Keratinocyte (primary cell): ENCODE results near the gene CMSS1. TPM values are rescaled to one million over a fixed set of nuclear protein-coding genes. Genes with fewer than 3 reads are reported as not detected.

Source experiments
- DNase-seq: peaks from one replicate; pipeline ENCODE4 v3.0.0-alpha.2; 2011; ENCODE audit warnings: low read depth, missing footprints, low spot score
- FAIRE-seq: peaks from 2 replicates; lab custom pipeline; 2011; peaks lifted over from hg19 to GRCh38; lab: Jason Lieb, UNC
- H2AFZ ChIP-seq: 2 replicates; pipeline ENCODE4 v1.6.0; 2012; ENCODE audit warnings: low read length, control low read depth, inconsistent platforms; ENCODE audit not compliant: control insufficient read depth
- H3K27ac ChIP-seq: 2 replicates; pipeline ENCODE4 v1.5.1; 2011; ENCODE audit warnings: low read length; ENCODE audit not compliant: control insufficient read depth, insufficient read depth
- H3K27me3 ChIP-seq: 3 replicates; pipeline ENCODE4 v1.6.0; 2011; ENCODE audit warnings: low read length; ENCODE audit not compliant: control insufficient read depth, insufficient read depth; ENCODE audit errors: extremely low read depth
- H3K36me3 ChIP-seq, 2 experiments: 2 replicates in 1 of 2; 3 replicates in 1 of 2; pipeline ENCODE4 v1.5.1; 2011; ENCODE audit warnings: low read length in 2 of 2, mild to moderate bottlenecking in 1 of 2; ENCODE audit not compliant: control insufficient read depth in 2 of 2, insufficient read depth in 2 of 2; ENCODE audit errors: extremely low read depth in 1 of 2
- H3K4me1 ChIP-seq: 3 replicates; pipeline ENCODE4 v1.5.1; 2011; ENCODE audit warnings: low read length; ENCODE audit not compliant: control insufficient read depth, insufficient read depth; ENCODE audit errors: extremely low read depth
- H3K4me2 ChIP-seq: 3 replicates; pipeline ENCODE4 v1.6.0; 2011; ENCODE audit warnings: low read depth, low read length; ENCODE audit not compliant: control insufficient read depth, insufficient read depth; ENCODE audit errors: extremely low read depth
- H3K4me3 ChIP-seq, 3 experiments: fragments of 200-600 bp in 1 of 3; sonication (generic) in 1 of 3; 2 replicates in 2 of 3; 3 replicates in 1 of 3; pipeline ENCODE4 v1.5.1; 2011 to 2016; ENCODE audit warnings: low read length in 3 of 3, mild to moderate bottlenecking in 3 of 3, control low read depth in 2 of 3, inconsistent platforms in 1 of 3, low read depth in 1 of 3, mixed read lengths in 1 of 3, mixed run types in 1 of 3, moderate library complexity in 1 of 3; ENCODE audit not compliant: control insufficient read depth in 2 of 3, insufficient read depth in 2 of 3; ENCODE audit errors: extremely low read depth in 1 of 3
- H3K79me2 ChIP-seq: 2 replicates; pipeline ENCODE4 v1.6.0; 2012; ENCODE audit warnings: low read length; ENCODE audit not compliant: control insufficient read depth, insufficient read depth
- H3K9ac ChIP-seq: 3 replicates; pipeline ENCODE4 v1.6.0; 2011; ENCODE audit warnings: low read length; ENCODE audit not compliant: control insufficient read depth, insufficient read depth; ENCODE audit errors: extremely low read depth
- H3K9me1 ChIP-seq: 3 replicates; pipeline ENCODE4 v1.6.0; 2011; ENCODE audit warnings: low read length; ENCODE audit not compliant: control insufficient read depth, insufficient read depth; ENCODE audit errors: extremely low read depth
- H3K9me3 ChIP-seq: 2 replicates; pipeline ENCODE4 v1.5.1; 2012; ENCODE audit warnings: low read depth, low read length; ENCODE audit not compliant: control insufficient read depth
- H4K20me1 ChIP-seq: 3 replicates; pipeline ENCODE4 v1.6.0; 2011; ENCODE audit warnings: low read length; ENCODE audit not compliant: control insufficient read depth, insufficient read depth; ENCODE audit errors: extremely low read depth
- EZH2 ChIP-seq: IDR thresholded peaks from one replicate; pipeline ENCODE4 v1.6.1; 2012; ENCODE audit warnings: inconsistent platforms, mild to moderate bottlenecking, low read length, moderate library complexity
- dilution Hi-C: fragments of 300-500 bp; cut with MboI; formaldehyde crosslinking; loops from one replicate; pipeline ENCODE4 v1.7.0; 2020; ENCODE audit warnings: low sequenced_read_pairs; ENCODE audit not compliant: extremely low pct_ligation_motif_present
- polyA plus RNA-seq, 5 experiments: library from polyadenylated mRNA; depleted of rRNA in 3 of 5; stranded (reverse) in 3 of 5; stranded (forward) in 1 of 5; unstranded in 1 of 5; fragments of >200 nt; gene quantifications; 1 replicate in 1 of 5; 2 replicates in 3 of 5; 3 replicates in 1 of 5; pipeline versions ENCODE4 v1.2.1 to v1.2.3, GENCODE V29; 2011 to 2012; ENCODE audit warnings: missing spikeins in 2 of 5, low read depth in 1 of 5, low replicate concordance in 1 of 5
- TF ChIP-seq, protein P1 (sequence below), 3 experiments: IDR thresholded peaks in 1 of 3; conservative IDR thresholded peaks in 1 of 3; optimal IDR thresholded peaks in 1 of 3; 2 replicates in 2 of 3; 3 replicates in 1 of 3; pipeline versions ENCODE3 to v1.5.1; 2011; ENCODE audit warnings: low read length in 3 of 3, mild to moderate bottlenecking in 3 of 3, moderate library complexity in 2 of 3, control low read depth in 1 of 3, inconsistent platforms in 1 of 3; ENCODE audit not compliant: insufficient read depth in 2 of 3; ENCODE audit errors: extremely low read depth in 1 of 3

CMSS1 gene
- polyA plus RNA-seq, 1 donor (not counting 4 experiments of a cell fraction or from before 2014, with no cell fraction given) = 37.2 TPM

DNA sequence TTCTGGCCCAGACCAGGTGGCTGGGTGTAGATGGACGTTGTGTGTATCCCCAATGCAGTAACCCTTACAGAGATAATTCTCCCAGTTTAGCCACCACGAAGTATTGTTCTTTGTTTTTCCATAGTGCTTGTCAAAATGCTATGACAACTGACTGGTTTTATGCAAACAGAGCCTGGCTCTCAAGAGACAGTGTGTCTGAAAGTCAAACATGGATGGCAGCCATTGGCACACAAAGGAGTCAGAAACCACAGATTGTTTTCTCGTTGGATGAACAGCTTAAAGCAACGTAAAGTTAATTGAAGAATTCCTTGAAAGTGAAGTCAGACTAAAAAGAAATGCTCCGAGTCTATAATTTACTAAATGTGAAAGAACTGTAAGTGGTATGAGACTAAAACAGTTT lies 205.5 kb downstream of the CMSS1 start:
- Histone ChIP-seq H3K36me3 (peaks cover 0 to 4% of the 10 kb centered on the region in 2 experiments), H2AFZ (peak overlapping the region; percentile 51), H3K27ac (peak overlapping the region; percentile 66), H4K20me1 (no peaks in the 10 kb centered on the region), H3K9me1 (no peaks in the 10 kb centered on the region), H3K27me3 (no peaks in the 10 kb centered on the region), H3K4me2 (peak overlapping the region; percentile 20), H3K4me3 (no peak overlapping the region), H3K9ac (peak overlapping the region; percentile 2), H3K79me2 (no peaks in the 10 kb centered on the region), H3K9me3 (no peaks in the 10 kb centered on the region), H3K4me1 (peaks cover 30% of the 10 kb centered on the region)
- FAIRE-seq (peak; percentile 20), DNase-seq (no peak)
- dilution Hi-C loops = no loop called here
- no peak for TF ChIP-seq EZH2
- TF ChIP-seq, protein P1, sequence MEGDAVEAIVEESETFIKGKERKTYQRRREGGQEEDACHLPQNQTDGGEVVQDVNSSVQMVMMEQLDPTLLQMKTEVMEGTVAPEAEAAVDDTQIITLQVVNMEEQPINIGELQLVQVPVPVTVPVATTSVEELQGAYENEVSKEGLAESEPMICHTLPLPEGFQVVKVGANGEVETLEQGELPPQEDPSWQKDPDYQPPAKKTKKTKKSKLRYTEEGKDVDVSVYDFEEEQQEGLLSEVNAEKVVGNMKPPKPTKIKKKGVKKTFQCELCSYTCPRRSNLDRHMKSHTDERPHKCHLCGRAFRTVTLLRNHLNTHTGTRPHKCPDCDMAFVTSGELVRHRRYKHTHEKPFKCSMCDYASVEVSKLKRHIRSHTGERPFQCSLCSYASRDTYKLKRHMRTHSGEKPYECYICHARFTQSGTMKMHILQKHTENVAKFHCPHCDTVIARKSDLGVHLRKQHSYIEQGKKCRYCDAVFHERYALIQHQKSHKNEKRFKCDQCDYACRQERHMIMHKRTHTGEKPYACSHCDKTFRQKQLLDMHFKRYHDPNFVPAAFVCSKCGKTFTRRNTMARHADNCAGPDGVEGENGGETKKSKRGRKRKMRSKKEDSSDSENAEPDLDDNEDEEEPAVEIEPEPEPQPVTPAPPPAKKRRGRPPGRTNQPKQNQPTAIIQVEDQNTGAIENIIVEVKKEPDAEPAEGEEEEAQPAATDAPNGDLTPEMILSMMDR (optimal IDR thresholded peaks at IDR 0.05 in 1 of 3, IDR thresholded peaks at IDR 0.05 in 1 of 3, conservative IDR thresholded peaks at IDR 0.05 in 1 of 3; ENCODE audit: extremely low read depth in 1 of 3, insufficient read depth in 2 of 3, low read length in 3 of 3) = no peak

DNA sequence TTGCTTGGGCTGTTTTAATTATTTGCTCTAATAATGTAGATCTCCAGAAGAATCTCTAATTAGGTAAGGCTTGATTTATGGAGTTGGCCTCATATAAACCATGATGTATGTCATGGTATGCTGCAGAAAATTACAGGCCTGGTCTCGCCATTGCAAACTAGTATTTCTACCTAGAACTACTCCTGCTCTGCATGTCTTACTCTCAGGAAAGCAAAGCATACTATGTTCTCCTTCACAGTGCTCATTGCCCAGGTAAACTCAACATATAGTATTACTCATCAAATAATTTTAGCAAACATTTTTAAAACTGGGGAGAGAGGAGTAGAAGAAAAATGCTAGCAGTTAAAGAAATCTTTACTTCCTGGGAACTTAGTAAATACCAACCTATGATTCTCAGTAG lies 205.9 kb downstream of the CMSS1 start:
- peak; percentile 23 for FAIRE-seq
- H3K4me2 ChIP-seq = no peak overlapping the region

More for the DNA sequence above, 205.9 kb downstream of the CMSS1 start:
- Histone ChIP-seq H2AFZ (peak overlapping the region; percentile 60), H3K9me1 (no peaks in the 10 kb centered on the region), H3K9ac (no peak overlapping the region), H3K4me1 (peaks cover 30% of the 10 kb centered on the region), H3K27ac (peak overlapping the region; percentile 66), H3K9me3 (no peaks in the 10 kb centered on the region), H4K20me1 (no peaks in the 10 kb centered on the region), H3K36me3 (peaks cover 0 to 4% of the 10 kb centered on the region in 2 experiments), H3K79me2 (no peaks in the 10 kb centered on the region), H3K27me3 (no peaks in the 10 kb centered on the region), H3K4me3 (no peak overlapping the region)
- TF ChIP-seq, protein P1 (optimal IDR thresholded peaks at IDR 0.05 in 1 of 3, IDR thresholded peaks at IDR 0.05 in 1 of 3, conservative IDR thresholded peaks at IDR 0.05 in 1 of 3; ENCODE audit: extremely low read depth in 1 of 3, insufficient read depth in 2 of 3, low read length in 3 of 3) = no peak
- TF ChIP-seq EZH2 = no peak
- dilution Hi-C loops = no loop called here
- no peak for DNase-seq
